WTC11 (cell line): ENCODE data around the gene CCDC51. TPM values are rescaled to one million over a fixed set of nuclear protein-coding genes. Genes with fewer than 3 reads are reported as not detected.

Experiments
- ATAC-seq: fragments of 200-7000 bp; cut with Tn5 transposase; 2 replicates; pipeline ENCODE4 v1.10.0; 2021; ENCODE audit warnings: mild to moderate bottlenecking, moderate library complexity
- CTCF ChIA-PET: fragments of 300-600 bp; sonication (Branson Sonifier 250); formaldehyde crosslinking; loops from one replicate; lab custom pipeline; 2021; ENCODE audit warnings: antibody characterized with exemption; lab: Charles Lee
- POLR2A ChIA-PET: fragments of 350-600 bp; sonication (Branson Sonifier 250); formaldehyde crosslinking; loops from one replicate; lab custom pipeline; 2021; ENCODE audit warnings: antibody characterized with exemption; lab: Charles Lee
- DNase-seq: peaks from one replicate; pipeline ENCODE4 v3.0.0; 2021; ENCODE audit warnings: low spot score
- H3K27ac Mint-ChIP-seq: 2 replicates; pipeline ENCODE4 v1.8.0; 2021; ENCODE audit warnings: mixed read lengths
- H3K27me3 Mint-ChIP-seq: 2 replicates; pipeline ENCODE4 v1.8.0; 2021; ENCODE audit warnings: low read depth, mild to moderate bottlenecking, moderate library complexity, mixed read lengths
- H3K36me3 Mint-ChIP-seq: 2 replicates; pipeline ENCODE4 v1.8.0; 2021; ENCODE audit warnings: mixed read lengths
- H3K4me1 Mint-ChIP-seq: 2 replicates; pipeline ENCODE4 v1.8.0; 2022; ENCODE audit warnings: mixed read lengths
- H3K4me3 Mint-ChIP-seq: 2 replicates; pipeline ENCODE4 v1.8.0; 2021; ENCODE audit warnings: mild to moderate bottlenecking, moderate library complexity, mixed read lengths
- H3K9me3 Mint-ChIP-seq: 2 replicates; pipeline ENCODE4 v1.8.0; 2021; ENCODE audit warnings: mixed read lengths
- ATF2 ChIP-seq: sonication (generic); formaldehyde crosslinking; IDR thresholded peaks from 2 replicates; pipeline ENCODE4 v1.8.1; 2022; ENCODE audit warnings: low read depth, missing genetic modification reagents, borderline replicate concordance
- ATF6 ChIP-seq: sonication (generic); formaldehyde crosslinking; IDR thresholded peaks from 2 replicates; pipeline ENCODE4 v1.8.1; 2023; ENCODE audit warnings: mild to moderate bottlenecking, missing genetic modification reagents
- ELF4 ChIP-seq: sonication (generic); formaldehyde crosslinking; IDR thresholded peaks from 2 replicates; pipeline ENCODE4 v1.8.1; 2022; ENCODE audit warnings: low read depth, mild to moderate bottlenecking, moderate library complexity, missing genetic modification reagents
- EMX1 ChIP-seq: fragments of 250-450 bp; sonication (Bioruptor Pico); IDR thresholded peaks from 2 replicates; pipeline ENCODE4 v1.8.0; 2021; ENCODE audit warnings: mild to moderate bottlenecking
- ESRRA ChIP-seq: sonication (generic); formaldehyde crosslinking; IDR thresholded peaks from 2 replicates; pipeline ENCODE4 v1.8.1; 2022; ENCODE audit warnings: mild to moderate bottlenecking, missing genetic modification reagents, borderline replicate concordance
- FOXJ3 ChIP-seq: sonication (generic); formaldehyde crosslinking; IDR thresholded peaks from 2 replicates; pipeline ENCODE4 v1.9.0; 2021; ENCODE audit warnings: missing genetic modification reagents, mild to moderate bottlenecking, borderline replicate concordance
- GRHL2 ChIP-seq: fragments of 250-450 bp; sonication (Bioruptor Pico); IDR thresholded peaks from 2 replicates; pipeline ENCODE4 v1.8.0; 2022; ENCODE audit warnings: mild to moderate bottlenecking, moderate library complexity; ENCODE audit not compliant: insufficient replicate concordance, severe bottlenecking
- NFE2L1 ChIP-seq: sonication (generic); formaldehyde crosslinking; IDR thresholded peaks from 2 replicates; pipeline ENCODE4 v1.8.1; 2023; ENCODE audit warnings: missing genetic modification reagents
- NR1H2 ChIP-seq: sonication (generic); formaldehyde crosslinking; IDR thresholded peaks from 2 replicates; pipeline ENCODE4 v1.9.0; 2021; ENCODE audit warnings: mild to moderate bottlenecking, moderate library complexity, missing genetic modification reagents
- NR2C2 ChIP-seq: sonication (generic); formaldehyde crosslinking; IDR thresholded peaks from 2 replicates; pipeline ENCODE4 v1.8.0; 2022; ENCODE audit warnings: mild to moderate bottlenecking, missing genetic modification reagents
- SMAD3 ChIP-seq: sonication (generic); formaldehyde crosslinking; IDR thresholded peaks from 2 replicates; pipeline ENCODE4 v1.8.0; 2022; ENCODE audit warnings: missing genetic modification reagents, mild to moderate bottlenecking, borderline replicate concordance
- TCF7 ChIP-seq: sonication (generic); formaldehyde crosslinking; IDR thresholded peaks from 2 replicates; pipeline ENCODE4 v1.8.0; 2022; ENCODE audit warnings: mild to moderate bottlenecking, low read depth, missing genetic modification reagents, moderate library complexity
- TEAD4 ChIP-seq: sonication (generic); formaldehyde crosslinking; IDR thresholded peaks from 2 replicates; pipeline ENCODE4 v1.8.0; 2022; ENCODE audit warnings: mild to moderate bottlenecking, missing genetic modification reagents
- ZNF317 ChIP-seq: sonication (generic); formaldehyde crosslinking; IDR thresholded peaks from 2 replicates; pipeline ENCODE4 v1.8.1; 2023; ENCODE audit warnings: low read depth, mild to moderate bottlenecking, moderate library complexity, missing genetic modification reagents, borderline replicate concordance
- ZNF396 ChIP-seq: fragments of 250-450 bp; sonication (Bioruptor Pico); IDR thresholded peaks from 2 replicates; pipeline ENCODE4 v1.8.0; 2021; ENCODE audit warnings: mild to moderate bottlenecking, moderate library complexity, borderline replicate concordance
- total RNA-seq: library from RNA; stranded (reverse); gene quantifications from 3 replicates; pipeline ENCODE4 v1.2.3, GENCODE V29; 2021
- TF ChIP-seq, protein P1 (sequence below): fragments of 250-450 bp; sonication (Bioruptor Pico); IDR thresholded peaks from 2 replicates; pipeline ENCODE4 v1.9.0; 2021; ENCODE audit warnings: moderate library complexity, mild to moderate bottlenecking, inconsistent platforms, borderline replicate concordance
- TF ChIP-seq, protein P2 (sequence below): fragments of 200-600 bp; IDR thresholded peaks from 2 replicates; pipeline ENCODE4 v1.8.0; 2022; ENCODE audit warnings: antibody characterized with exemption

CCDC51 gene
- total RNA-seq, 1 experiment from 2014 or later, result 25.1 TPM

DNA sequence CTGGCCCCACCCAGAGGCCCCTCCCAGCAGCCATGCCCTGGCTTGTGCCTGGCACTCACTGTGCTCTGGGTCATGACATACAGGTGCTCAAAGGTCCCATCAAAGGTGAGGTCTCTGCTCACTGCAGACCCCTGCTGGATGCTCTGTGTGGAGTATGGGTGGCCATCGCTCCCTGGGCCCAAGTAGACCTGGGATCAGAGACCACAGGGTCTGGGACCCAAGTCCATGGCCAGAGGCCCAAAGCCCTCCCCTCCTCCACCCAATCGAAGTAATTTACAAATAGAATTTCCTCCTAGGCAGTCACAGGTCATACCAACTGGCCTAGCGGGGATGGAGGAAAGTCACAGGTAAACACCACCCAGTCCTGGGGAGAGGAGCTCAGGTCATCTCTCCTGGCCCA, 17.6 kb downstream of the CCDC51 start (continued):
- no peak for TF ChIP-seq ATF2
- TF ChIP-seq ZNF396 (CRISPR knock-in tag), result no peak
- TF ChIP-seq, protein P1, sequence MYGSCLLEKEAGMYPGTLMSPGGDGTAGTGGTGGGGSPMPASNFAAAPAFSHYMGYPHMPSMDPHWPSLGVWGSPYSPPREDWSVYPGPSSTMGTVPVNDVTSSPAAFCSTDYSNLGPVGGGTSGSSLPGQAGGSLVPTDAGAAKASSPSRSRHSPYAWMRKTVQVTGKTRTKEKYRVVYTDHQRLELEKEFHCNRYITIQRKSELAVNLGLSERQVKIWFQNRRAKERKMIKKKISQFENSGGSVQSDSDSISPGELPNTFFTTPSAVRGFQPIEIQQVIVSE (CRISPR knock-in tag), result no peak
- TF ChIP-seq ESRRA (CRISPR knock-in tag), result no peak
- TF ChIP-seq, protein P2, sequence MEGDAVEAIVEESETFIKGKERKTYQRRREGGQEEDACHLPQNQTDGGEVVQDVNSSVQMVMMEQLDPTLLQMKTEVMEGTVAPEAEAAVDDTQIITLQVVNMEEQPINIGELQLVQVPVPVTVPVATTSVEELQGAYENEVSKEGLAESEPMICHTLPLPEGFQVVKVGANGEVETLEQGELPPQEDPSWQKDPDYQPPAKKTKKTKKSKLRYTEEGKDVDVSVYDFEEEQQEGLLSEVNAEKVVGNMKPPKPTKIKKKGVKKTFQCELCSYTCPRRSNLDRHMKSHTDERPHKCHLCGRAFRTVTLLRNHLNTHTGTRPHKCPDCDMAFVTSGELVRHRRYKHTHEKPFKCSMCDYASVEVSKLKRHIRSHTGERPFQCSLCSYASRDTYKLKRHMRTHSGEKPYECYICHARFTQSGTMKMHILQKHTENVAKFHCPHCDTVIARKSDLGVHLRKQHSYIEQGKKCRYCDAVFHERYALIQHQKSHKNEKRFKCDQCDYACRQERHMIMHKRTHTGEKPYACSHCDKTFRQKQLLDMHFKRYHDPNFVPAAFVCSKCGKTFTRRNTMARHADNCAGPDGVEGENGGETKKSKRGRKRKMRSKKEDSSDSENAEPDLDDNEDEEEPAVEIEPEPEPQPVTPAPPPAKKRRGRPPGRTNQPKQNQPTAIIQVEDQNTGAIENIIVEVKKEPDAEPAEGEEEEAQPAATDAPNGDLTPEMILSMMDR, result no peak

GRCh38 chr3:48420561-48420960, 19.4 kb downstream of the CCDC51 start:
- Mint-ChIP-seq H3K36me3 (peaks cover 11% of the 10 kb centered on the region), H3K27ac (peak overlapping the region; percentile 14; the same call in 1 of the 2 replicates)
- POLR2A ChIA-PET, result interaction anchor here (0.6 kb wide), 1 partner anchor 335 kb away, joined by 7 read pairs; no protein-coding TSS in a partner anchor

GRCh38 chr3:48419597-48419996, 20.3 kb downstream of the CCDC51 start:
- peaks cover 20% of the 10 kb centered on the region for H3K36me3 Mint-ChIP-seq
- TF ChIP-seq ZNF317 (CRISPR knock-in tag) (no peak), ATF6 (CRISPR knock-in tag) (no peak), TEAD4 (CRISPR knock-in tag) (no peak), ELF4 (CRISPR knock-in tag) (no peak), TCF7 (no peak), NR2C2 (CRISPR knock-in tag) (no peak), GRHL2 (no peak), EMX1 (CRISPR knock-in tag) (no peak), NR1H2 (CRISPR knock-in tag) (no peak), SMAD3 (CRISPR knock-in tag) (no peak), FOXJ3 (CRISPR knock-in tag) (no peak)
- TF ChIP-seq, protein P2, result no peak
- ChIA-PET POLR2A (no interaction called here), CTCF (interaction anchor here (1.3 to 18.3 kb wide), 3 partner anchors 13 to 19 kb away, joined by 7 to 218 read pairs (median 7); no protein-coding TSS in a partner anchor)
- H3K4me1 Mint-ChIP-seq, result no peaks in the 10 kb centered on the region; the same call in 1 of the 2 replicates
- DNase-seq, result no peak
- ATAC-seq, result no peak
- H3K27me3 Mint-ChIP-seq, result no peaks in the 10 kb centered on the region
- H3K4me3 Mint-ChIP-seq, result no peak overlapping the region
- H3K9me3 Mint-ChIP-seq, result no peaks in the 10 kb centered on the region
- H3K27ac Mint-ChIP-seq, result no peak overlapping the region

More at GRCh38 chr3:48420561-48420960, 19.4 kb downstream of the CCDC51 start:
- Mint-ChIP-seq H3K4me1 (peaks cover 5% of the 10 kb centered on the region), H3K4me3 (no peak overlapping the region), H3K27me3 (no peaks in the 10 kb centered on the region), H3K9me3 (no peaks in the 10 kb centered on the region)
- ATAC-seq, result no peak
- CTCF ChIA-PET, result interaction anchor here (1.4 to 18.3 kb wide), 2 partner anchors 16 to 20 kb away, joined by 4 to 218 read pairs; no protein-coding TSS in a partner anchor
- TF ChIP-seq NFE2L1, result no peak
- no peak for DNase-seq
